Medulla oblongata (tissue), 1 donor: Measurements from ENCODE around the gene BRD4.
"Not testable (repeated sequence)": the region's sequence is repeated elsewhere in the genome, so short reads cannot be mapped to it uniquely, and the experiment has no call there.

Experiments
- DNase-seq: peaks from one replicate; pipeline ENCODE4 v3.0.0-alpha.2; 2015; ENCODE audit errors: extremely low spot score

The BRD4 gene

DNA sequence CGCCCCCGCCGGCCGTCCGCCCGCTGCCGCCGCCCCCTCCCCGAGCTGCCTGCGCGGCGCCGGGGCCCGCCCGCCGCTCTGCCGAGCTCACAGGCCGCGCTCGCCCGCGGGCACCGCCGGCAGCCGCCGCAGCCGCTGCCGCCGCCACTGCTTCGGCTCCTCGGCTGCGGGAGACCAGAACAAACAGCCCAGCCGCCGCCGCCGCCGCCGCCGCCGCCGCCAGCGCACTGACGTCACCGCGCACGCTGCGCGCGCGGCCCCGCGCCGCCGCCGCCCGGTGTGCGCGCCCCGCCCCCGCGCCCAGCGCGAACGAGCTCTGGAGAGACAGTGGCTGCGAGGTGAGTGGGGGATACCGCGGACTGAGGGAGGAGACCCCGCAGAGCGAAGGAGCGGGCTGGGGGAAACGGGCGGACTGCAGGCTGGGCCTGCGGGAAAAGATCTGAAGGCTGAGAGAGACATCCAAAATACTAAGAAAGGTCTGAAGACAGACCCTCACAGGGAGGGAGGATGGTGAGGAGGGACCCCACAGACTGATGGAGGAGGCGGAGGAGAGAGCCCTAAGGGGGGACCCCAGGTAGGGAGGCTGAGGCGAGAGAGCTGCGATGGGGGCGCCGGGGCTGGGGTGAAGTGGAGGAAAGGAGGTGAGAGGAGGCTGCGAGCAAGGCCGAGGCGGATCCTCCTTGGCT lies at the start of gene BRD4:
BRD4 (minus strand) TSS at position 229 of the 686 bp plus-strand sequence. CDS start 59,440 bp downstream, outside the sequence.
- DNase-seq = peak; percentile 57

GRCh38 chr19:15381864-15382263 lies 49.5 kb upstream of the BRD4 start:
- no peak for DNase-seq

DNA sequence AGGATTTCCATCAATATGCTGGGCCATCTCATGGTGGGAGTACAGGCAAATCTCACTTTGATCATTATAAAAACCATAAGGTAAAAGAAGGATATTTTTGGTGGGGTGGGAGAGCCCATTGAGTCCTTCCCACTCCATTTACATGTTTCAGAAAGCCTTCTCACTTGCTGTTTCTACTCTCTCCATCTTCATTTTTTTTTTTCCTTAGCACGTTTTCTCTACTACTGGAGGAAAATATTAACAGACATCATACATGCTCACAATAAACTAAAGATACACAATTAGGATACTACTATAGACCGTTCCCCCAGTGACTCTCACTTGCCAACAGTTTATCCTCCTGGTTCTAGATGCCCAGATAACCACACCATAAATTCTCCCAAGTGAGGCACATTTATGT lies 49.1 kb upstream of the BRD4 start:
- no peak for DNase-seq

DNA sequence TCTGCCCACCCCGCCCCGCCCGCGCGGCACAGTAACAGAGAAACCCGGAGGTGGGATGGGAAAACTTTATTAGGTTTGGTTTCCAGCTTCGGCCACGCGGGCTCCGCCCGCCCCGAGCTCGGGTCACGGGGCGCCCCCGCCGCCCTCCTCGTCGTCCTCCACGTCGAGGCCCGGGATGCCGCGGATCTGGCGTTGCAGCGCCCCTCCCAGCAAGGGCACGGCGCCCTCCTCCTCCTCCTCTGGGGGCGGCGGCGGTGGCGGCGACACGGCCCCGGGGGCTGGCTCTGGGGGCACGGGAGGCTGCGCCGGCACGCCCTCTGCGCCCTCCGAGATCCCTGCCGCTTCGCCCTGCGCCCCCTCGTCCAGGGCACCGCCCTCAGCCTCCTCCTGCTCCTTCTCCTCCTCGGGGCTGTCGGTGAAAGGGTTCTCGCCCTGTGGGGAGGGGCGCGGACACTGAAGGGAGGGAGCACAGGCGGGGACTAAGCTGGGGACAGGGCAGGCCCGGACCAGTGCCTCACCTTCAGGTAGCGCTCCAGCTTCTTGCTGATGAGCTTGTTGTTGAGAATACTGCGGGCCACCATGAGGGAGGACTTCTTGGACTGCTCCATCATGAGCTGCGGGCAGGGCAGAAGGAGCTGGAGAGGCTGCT lies 47.8 kb upstream of the BRD4 start:
- peak; percentile 31 for DNase-seq

GRCh38 chr19:15379083-15379998 lies 47.0 kb upstream of the BRD4 start, which contains the start of gene AKAP8:
Gene AKAP8, minus strand, starts transcription at chr19:15379787. Its CDS starts 56 bp downstream, at chr19:15379731.
- peak; percentile 98 for DNase-seq

DNA sequence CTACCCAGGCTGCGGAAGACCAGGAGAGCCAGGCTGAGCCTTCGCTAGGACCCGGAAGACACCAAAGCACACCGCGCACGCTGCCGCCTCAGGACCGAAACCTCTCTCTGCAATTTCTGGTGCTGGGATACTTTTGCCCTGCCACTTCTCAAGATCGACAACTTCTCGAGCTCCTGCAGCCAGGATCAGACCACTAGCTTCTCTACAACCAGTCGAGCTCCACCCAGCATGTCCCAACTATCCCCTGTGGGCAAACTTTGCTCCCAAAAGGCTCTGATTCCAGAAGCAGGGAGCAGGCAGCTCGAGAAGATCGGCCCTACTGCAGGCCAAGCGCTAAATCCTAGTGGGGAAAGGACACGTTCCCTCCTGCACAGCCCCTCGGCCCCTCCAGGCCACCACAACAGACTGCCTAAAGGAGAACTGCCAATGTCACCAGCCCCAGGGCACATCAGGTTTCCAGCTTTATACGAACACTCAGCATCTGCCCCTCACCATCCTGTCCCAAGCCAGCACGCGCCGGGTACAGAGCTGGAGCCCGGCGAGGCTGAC lies 46.3 kb upstream of the BRD4 start:
- peak; percentile 29 for DNase-seq

GRCh38 chr19:15374796-15375440 lies 42.6 kb upstream of the BRD4 start:
- no peak for DNase-seq

DNA sequence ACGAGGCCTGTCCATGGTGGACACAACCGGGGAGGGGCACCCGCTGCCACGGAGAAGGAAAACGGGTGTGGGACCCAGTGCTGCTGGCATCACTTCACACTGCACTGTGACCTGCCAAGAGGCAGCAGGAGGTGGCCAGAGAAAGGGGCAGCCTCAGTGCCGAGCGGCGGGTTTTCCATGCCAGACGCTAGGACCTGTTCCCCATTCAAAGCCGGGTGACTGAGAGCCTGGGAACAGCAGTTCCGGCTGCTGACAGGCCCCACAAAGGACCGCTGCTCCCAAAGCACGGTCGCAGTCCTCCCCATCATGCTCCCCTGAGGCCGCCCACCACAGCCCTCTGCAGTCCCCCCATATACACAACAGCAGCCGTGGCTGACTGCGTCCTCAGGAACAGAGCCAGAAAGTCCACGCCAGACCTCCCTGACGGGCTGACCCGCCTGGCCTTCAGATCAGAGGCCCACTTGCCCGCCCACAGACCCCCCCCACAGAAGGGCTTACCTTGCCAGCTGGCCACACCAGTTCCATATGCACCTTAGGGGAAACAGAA lies 41.8 kb upstream of the BRD4 start:
- no peak for DNase-seq

GRCh38 chr19:15373644-15374043 lies 41.3 kb upstream of the BRD4 start:
- no peak for DNase-seq

DNA sequence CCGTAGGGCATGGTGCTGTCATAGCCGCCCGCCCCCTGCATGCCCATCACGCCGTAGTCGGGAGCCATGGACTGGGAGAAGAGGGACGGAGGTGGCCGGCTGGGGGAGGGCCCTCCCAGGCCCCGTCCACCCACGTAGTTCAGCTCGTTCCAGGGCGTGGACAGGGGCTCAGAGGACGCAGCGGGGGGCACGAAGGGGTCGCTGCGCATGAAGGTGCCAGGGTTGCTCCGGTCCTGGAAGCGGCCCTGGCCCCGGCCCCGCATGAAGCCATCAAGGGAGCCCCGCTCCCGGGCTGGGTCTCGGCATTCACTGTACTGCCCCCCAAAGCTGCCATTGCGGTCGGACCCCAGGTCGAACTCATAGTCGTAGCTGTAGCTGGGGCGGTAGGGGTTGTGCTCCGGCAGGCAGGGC lies 40.6 kb upstream of the BRD4 start:
- no peak for DNase-seq

- DNase-seq = no peak
Observed at GRCh38 chr19:15372470-15372869, 40.1 kb upstream of the BRD4 start.

DNA sequence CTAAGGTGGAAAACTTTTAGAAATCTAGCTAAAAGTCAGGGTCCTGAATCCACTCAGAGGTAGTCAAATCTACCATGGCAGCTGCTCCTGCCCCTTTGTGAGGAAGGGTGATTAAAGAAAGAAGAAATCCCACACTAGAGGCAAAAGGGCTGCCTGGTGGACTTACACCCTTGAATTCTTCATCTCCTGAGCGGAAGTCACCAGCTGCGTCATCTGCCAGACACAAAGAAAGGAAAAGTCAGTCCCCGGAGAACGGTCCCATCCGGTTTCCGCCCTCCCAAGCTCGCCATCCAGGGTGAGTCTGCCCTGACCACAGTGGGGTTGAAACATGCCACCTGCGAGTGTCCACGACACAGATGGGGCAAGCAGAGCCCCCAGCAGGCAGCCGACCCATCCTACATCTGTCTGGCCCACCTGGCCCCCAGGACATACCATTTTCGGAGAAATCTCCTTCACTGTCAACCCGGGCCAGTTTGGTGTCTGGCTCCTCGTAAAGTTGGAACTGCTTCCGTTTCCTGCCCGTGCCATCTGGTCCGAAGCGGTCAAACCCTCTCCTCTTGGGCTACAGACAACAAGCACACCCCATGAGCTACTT lies 39.5 kb upstream of the BRD4 start:
- DNase-seq = no peak

DNA sequence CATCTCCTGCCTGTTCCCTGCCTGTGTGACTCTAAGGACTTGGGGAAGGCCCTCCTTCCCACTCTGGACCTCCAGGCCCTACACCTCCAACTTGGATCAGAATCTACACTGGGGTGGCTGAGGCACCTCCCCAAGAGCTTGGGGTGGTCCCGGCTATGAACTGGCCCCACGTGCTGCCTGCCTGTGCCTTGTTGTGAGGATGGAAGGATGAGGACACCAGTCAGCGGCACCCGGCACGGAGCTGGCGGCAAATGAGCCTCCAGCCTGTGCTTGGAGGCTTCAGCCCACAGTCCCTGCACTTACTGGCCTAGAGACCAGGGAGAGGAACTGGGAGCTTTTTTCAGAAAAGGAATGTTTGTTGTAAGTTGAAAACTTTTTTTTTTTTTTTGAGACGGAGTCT lies 38.8 kb upstream of the BRD4 start:
- no peak for DNase-seq

GRCh38 chr19:15369594-15369891 lies 37.2 kb upstream of the BRD4 start:
- DNase-seq = no peak

DNA sequence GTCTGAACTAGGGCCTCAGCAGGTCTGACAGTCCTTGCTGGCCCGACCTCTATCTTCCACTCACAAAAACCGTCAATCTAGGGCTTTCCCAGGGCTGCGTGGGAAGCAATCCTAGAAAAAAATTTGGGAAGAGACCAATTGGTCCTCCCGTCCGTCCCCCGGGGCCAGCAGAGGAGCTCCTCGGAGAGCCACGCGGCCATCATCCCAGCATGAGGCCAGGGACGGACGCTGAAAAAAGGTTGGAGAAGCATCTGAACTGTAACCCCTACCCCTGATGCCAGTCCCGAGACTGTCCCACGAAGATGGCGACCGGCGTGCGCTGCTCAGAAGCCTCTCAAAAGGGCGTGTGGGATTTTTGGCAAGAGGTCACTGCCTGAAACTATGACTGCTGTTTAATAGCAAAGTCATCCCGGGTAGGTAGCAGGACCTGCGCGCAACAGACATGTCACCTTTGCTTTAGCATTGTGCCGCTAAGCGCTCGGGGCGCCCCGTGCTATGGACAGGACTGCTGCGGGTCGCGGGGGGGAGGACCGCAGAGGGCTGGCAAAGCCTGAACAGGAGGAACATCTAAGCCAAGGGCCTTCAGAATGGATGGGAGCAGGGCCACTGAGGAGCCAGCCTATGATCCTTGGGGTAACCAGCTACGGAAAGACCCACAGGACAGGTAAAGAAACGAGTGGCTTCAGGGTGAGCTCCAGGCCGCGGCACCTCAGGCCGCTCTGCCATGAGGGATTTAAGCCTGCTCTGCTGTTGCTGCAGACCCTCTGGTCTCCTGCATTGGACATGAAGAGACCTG lies 36.7 kb upstream of the BRD4 start:
- DNase-seq = no peak

GRCh38 chr19:15368051-15368632 lies 35.8 kb upstream of the BRD4 start:
- DNase-seq = no peak

GRCh38 chr19:15367439-15367838 lies 35.1 kb upstream of the BRD4 start:
- no peak for DNase-seq

DNA sequence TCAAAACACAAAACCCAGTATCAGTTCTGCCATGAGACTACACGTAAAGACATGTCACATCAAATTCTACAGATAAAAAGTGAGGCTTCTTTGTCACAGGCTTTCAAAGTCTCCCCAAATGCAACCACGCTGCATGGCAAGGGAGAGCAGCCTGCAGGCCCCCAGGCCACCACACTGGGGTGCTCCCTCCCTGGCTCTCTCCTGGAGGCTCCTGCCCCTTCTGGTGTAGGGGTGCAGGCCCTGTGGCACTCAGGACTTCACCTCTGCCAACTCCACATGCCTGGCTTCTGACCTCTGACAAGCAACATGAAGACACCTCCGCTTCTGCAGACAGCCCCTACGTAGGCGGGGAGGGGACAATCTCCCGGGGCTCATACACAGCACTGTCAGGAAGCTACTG lies 32.9 kb upstream of the BRD4 start:
- DNase-seq = no peak

DNA sequence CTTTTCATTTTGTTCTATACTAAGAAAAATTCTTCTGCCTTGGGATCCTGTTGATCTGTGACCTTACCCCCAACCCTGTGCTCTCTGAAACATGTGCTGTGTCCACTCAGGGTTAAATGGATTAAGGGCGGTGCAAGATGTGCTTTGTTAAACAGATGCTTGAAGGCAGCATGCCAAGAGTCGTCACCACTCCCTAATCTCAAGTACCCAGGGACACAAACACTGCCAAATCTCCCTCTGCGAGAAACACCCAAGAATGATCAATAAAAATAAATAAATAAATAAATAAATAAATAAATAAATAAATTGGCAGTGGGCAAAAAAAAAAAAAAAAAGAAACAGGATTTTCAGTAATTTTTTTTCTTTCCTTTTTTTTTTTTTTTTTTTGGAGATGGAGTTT lies 31.5 kb upstream of the BRD4 start:
- DNase-seq = not testable (repeated sequence)

GRCh38 chr19:15363048-15363447 lies 30.7 kb upstream of the BRD4 start:
- not testable (repeated sequence) for DNase-seq
